ENCODE measurements around the gene TCP11L2. TPM values are rescaled to one million over a fixed set of nuclear protein-coding genes. Genes with fewer than 3 reads are reported as not detected.

The TCP11L2 gene
- total and polyA plus RNA-seq, 2 of the 13 experiments (the other 11 are each of a cell fraction or from before 2014, with no cell fraction given): 4.6 to 24.1 TPM

- TF ChIP-seq ZNF646 (CRISPR knock-in tag; IDR thresholded peaks at IDR 0.05) (no peak), CHCHD3 (CRISPR knock-in tag; IDR thresholded peaks at IDR 0.05) (no peak), HNF4A (CRISPR knock-in tag; IDR thresholded peaks at IDR 0.05) (no peak), ZBTB38 (CRISPR knock-in tag; IDR thresholded peaks at IDR 0.05) (no peak), YEATS4 (CRISPR knock-in tag; IDR thresholded peaks at IDR 0.05; ENCODE audit: borderline replicate concordance) (no peak), MIXL1 (CRISPR knock-in tag; IDR thresholded peaks at IDR 0.05) (no peak), ZNF143 (CRISPR knock-in tag; IDR thresholded peaks at IDR 0.05) (no peak)
Observed at GRCh38 chr12:106343214-106343528, 40.6 kb downstream of the TCP11L2 start (continued).

- FAIRE-seq (no peak), ATAC-seq (no peak), DNase-seq (ENCODE audit: low spot score) (no peak)
- in situ Hi-C loops (cut with HindIII; ENCODE audit: extremely low pct_ligation_motif_present, low pct_unique_long_range_greater_than_20kb): loop anchor here (5.0 kb wide), 1 partner anchor 117 kb away; no protein-coding TSS in a partner anchor
- ChIA-PET POLR2A (no interaction called here), CTCF (ENCODE audit: low intra/inter-chr PET ratio, low total read pairs) (interaction anchor here (3.6 kb wide), 1 partner anchor 117 kb away, joined by 24 read pairs; no protein-coding TSS in a partner anchor)
- H3K27ac ChIP-seq (ENCODE audit: extremely low read length, insufficient read depth, low read length): no peak overlapping the region
- BruUV-seq (replicated peaks): no TSS peak
- H3K9me3 ChIP-seq (ENCODE audit: low read length): no peaks in the 10 kb centered on the region
- WGBS (ENCODE audit: low lambda C conversion rate): 90% methylated on average over 5 of the region's 5 CpGs
- intact Hi-C loops (cut with micrococcal nuclease; ENCODE audit: unreplicated experiment): loop anchor here (10.0 kb wide), 1 partner anchor 919 kb away; no protein-coding TSS in a partner anchor
- H3K4me1 ChIP-seq (ENCODE audit: insufficient read depth, low read length): peaks cover 20% of the 10 kb centered on the region
- no peaks in the 10 kb centered on the region for H3K27me3 ChIP-seq (ENCODE audit: control insufficient read depth in 1 of 2, insufficient read depth in 2 of 2, low read length in 2 of 2)
- H3K79me2 ChIP-seq (ENCODE audit: insufficient read depth, low read length): no peaks in the 10 kb centered on the region
- no peaks in the 10 kb centered on the region for H4K20me1 ChIP-seq (ENCODE audit: insufficient read depth, low read length)
- no peak overlapping the region for H2AFZ ChIP-seq (ENCODE audit: low read length)
- H3K4me3 ChIP-seq (replicated peaks in 1 of 3; ENCODE audit: insufficient read depth in 1 of 3, low read depth in 2 of 3, low read length in 3 of 3): no peak overlapping the region
- no peak overlapping the region for H3K4me2 ChIP-seq (ENCODE audit: low read depth, low read length)
- H3K9ac ChIP-seq (ENCODE audit: insufficient read depth, low read depth, low read length): no peak overlapping the region
- no peaks in the 10 kb centered on the region for H3K36me3 ChIP-seq (replicated peaks in 1 of 2; ENCODE audit: control insufficient read depth in 1 of 2, insufficient read depth in 2 of 2, low read length in 2 of 2)
- TF ChIP-seq HCFC1 (IDR thresholded peaks at IDR 0.05; ENCODE audit: low read depth, low read length): no peak
- no peak for TF ChIP-seq MAFG (CRISPR knock-in tag; IDR thresholded peaks at IDR 0.05)
- no peak for TF ChIP-seq ATF1 (CRISPR knock-in tag; IDR thresholded peaks at IDR 0.05)
- TF ChIP-seq ARNT2 (CRISPR knock-in tag; IDR thresholded peaks at IDR 0.05; ENCODE audit: low read depth): no peak
- no peak for TF ChIP-seq ZNF446 (CRISPR knock-in tag; IDR thresholded peaks at IDR 0.05)
- no peak for TF ChIP-seq ZNF543 (CRISPR knock-in tag; IDR thresholded peaks at IDR 0.05)
- no peak for TF ChIP-seq ELF3 (CRISPR knock-in tag; IDR thresholded peaks at IDR 0.05)
- TF ChIP-seq SP1 (IDR thresholded peaks at IDR 0.05): no peak
- no peak for TF ChIP-seq SP1 (CRISPR knock-in tag; IDR thresholded peaks at IDR 0.05)
- TF ChIP-seq ZNF235 (CRISPR knock-in tag; IDR thresholded peaks at IDR 0.05; ENCODE audit: borderline replicate concordance): no peak
- no peak for TF ChIP-seq FOXJ3 (CRISPR knock-in tag; IDR thresholded peaks at IDR 0.05; ENCODE audit: borderline replicate concordance)
- TF ChIP-seq ZNF10 (CRISPR knock-in tag; IDR thresholded peaks at IDR 0.05; ENCODE audit: borderline replicate concordance, low read depth): no peak
- no peak for TF ChIP-seq PRMT3 (CRISPR knock-in tag; IDR thresholded peaks at IDR 0.05; ENCODE audit: borderline replicate concordance, low read depth)
- no peak for TF ChIP-seq NFKBIZ (CRISPR knock-in tag; IDR thresholded peaks at IDR 0.05)
- TF ChIP-seq SP5 (CRISPR knock-in tag; IDR thresholded peaks at IDR 0.05; ENCODE audit: borderline replicate concordance, low read depth): no peak
Observed at GRCh38 chr12:106344131-106344530, 41.6 kb downstream of the TCP11L2 start.
